K562 (cell line): ENCODE results near the gene PFKL. TPM values are rescaled to one million over a fixed set of nuclear protein-coding genes. Genes with fewer than 3 reads are reported as not detected.

ENCODE experiments used
- CHD4 ChIP-seq: fragments of 200-600 bp; sonication (generic); IDR thresholded peaks from 3 replicates; pipeline ENCODE4 v1.6.1; 2012; ENCODE audit warnings: low read depth, mild to moderate bottlenecking, mixed read lengths, low read length, inconsistent platforms; ENCODE audit not compliant: insufficient read depth, insufficient replicate concordance, poor library complexity, severe bottlenecking
- DDX20 ChIP-seq: fragments of 450-650 bp; IDR thresholded peaks from 2 replicates; pipeline ENCODE4 v1.6.1; 2016; ENCODE audit warnings: missing genetic modification characterization, low read depth, mild to moderate bottlenecking, missing compliant biosample characterization, moderate library complexity
- EP300 ChIP-seq: IDR thresholded peaks from 2 replicates; pipeline ENCODE4 v1.6.1; 2012; ENCODE audit warnings: low read length, improper control_type of control experiment
- POLR2B ChIP-seq: fragments of 450-650 bp; IDR thresholded peaks from 2 replicates; pipeline ENCODE4 v1.6.1; 2018; ENCODE audit warnings: low read depth; ENCODE audit not compliant: partially characterized antibody
- TEAD2 ChIP-seq: fragments of 450-650 bp; IDR thresholded peaks from 2 replicates; pipeline ENCODE4 v1.6.1; 2016; ENCODE audit warnings: missing genetic modification characterization, control low read depth, missing compliant biosample characterization
- YBX1 ChIP-seq: fragments of 450-650 bp; IDR thresholded peaks from 2 replicates; pipeline ENCODE4 v1.7.1; 2016; ENCODE audit warnings: mild to moderate bottlenecking
- ZNF133 ChIP-seq: fragments of 250-450 bp; sonication (Bioruptor Pico); IDR thresholded peaks from 2 replicates; pipeline ENCODE4 v1.4.0; 2020; ENCODE audit warnings: mild to moderate bottlenecking
- ZNF212 ChIP-seq: fragments of 450-650 bp; formaldehyde crosslinking; IDR thresholded peaks from 2 replicates; pipeline ENCODE4 v1.4.0; 2020; ENCODE audit warnings: mild to moderate bottlenecking
- ZNF76 ChIP-seq: fragments of 250-450 bp; sonication (Bioruptor Pico); IDR thresholded peaks from 2 replicates; pipeline ENCODE4 v1.4.0; 2020; ENCODE audit warnings: mild to moderate bottlenecking, moderate library complexity, borderline replicate concordance
- ZSCAN32 ChIP-seq: fragments of 450-650 bp; formaldehyde crosslinking; IDR thresholded peaks from 2 replicates; pipeline ENCODE4 v1.4.0; 2020; ENCODE audit warnings: mild to moderate bottlenecking, moderate library complexity
- polyA plus RNA-seq, 8 experiments: library from polyadenylated mRNA; depleted of rRNA in 4 of 8; stranded (reverse) in 5 of 8; unstranded in 3 of 8; fragments of >200 nt; fragmentation: Nextera tagmentation in 2 of 8; fragmentation: Illumina TruSeq in 1 of 8; extraction: Ambion mirVana in 2 of 8; extraction: Trizol in 1 of 8; gene quantifications; 2 replicates each; pipeline versions ENCODE4 v1.2.1 to v1.2.3, GENCODE V29; 2011 to 2014; ENCODE audit warnings: inconsistent platforms in 1 of 8, missing spikeins in 1 of 8
- total RNA-seq, 7 experiments: library from RNA; depleted of rRNA in 6 of 7; stranded (reverse); fragments of >200 nt in 6 of 7; fragmentation: Illumina TruSeq in 2 of 7; extraction: Trizol in 2 of 7; gene quantifications; 2 replicates each; pipeline versions ENCODE4 v1.2.1 to v1.2.3, GENCODE V29; 2011 to 2021; ENCODE audit warnings: low replicate concordance in 1 of 7
- TF ChIP-seq, protein P1 (sequence below), 2 experiments: fragments of 450-650 bp; IDR thresholded peaks; 2 replicates each; pipeline ENCODE4 v1.6.1; 2016; ENCODE audit warnings: mild to moderate bottlenecking in 2 of 2, borderline replicate concordance in 1 of 2, low read depth in 1 of 2, moderate library complexity in 1 of 2
- TF ChIP-seq, protein P2 (sequence below): fragments of 250-450 bp; sonication (Bioruptor Pico); IDR thresholded peaks from 2 replicates; pipeline ENCODE4 v1.5.0; 2021; ENCODE audit warnings: mild to moderate bottlenecking, borderline replicate concordance

The PFKL gene
- total and polyA plus RNA-seq, 9 of the 15 experiments (the other 6 are each of a cell fraction or from before 2014, with no cell fraction given) = 1.1 to 124 (median 45.6) TPM

DNA sequence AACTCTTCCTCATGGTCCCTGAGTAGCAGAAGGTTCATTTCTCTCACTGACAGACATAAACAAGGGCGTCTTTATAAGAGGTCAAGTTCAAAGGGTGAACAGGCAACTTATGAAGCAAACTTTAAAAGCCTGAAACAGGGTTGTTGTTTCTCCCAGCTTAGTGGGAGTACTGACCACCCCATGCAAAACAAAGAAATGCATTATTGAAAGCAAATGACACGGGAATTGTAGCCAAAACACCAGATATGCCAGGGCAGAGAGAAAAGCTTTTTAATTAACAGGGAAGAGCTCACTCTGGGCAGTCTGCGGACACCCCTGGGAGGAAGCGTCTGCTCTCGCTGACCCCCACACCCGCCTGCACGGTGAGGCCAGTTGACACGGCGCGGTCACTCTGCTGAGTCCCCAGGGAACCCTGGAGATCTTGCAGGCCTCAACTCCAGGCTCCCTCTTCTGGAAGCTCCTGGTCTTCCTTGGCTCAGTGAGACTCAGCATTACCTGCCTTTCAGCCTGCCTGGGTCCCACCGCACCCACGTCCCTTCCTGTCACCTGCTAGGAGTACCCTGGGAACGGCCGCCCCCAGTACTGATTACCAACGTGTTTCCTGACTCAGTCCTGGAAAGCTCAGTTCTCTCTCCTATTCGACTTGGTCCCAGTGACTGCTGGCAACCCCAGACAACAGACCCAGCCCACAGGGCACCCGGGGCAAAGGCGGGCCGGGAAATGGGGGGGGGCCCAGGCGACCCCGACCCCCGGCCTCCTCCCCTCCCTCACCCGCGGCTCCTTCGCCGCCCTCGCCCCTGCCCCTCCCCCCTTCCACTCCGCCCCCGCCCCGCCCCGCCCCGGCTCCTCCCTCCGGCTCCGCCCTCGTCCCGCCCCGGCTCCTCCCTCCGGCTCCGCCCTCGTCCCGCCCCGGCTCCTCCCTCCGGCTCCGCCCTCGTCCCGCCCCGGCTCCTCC is 38.4 kb downstream of the PFKL start (continued):
- TF ChIP-seq, protein P1, sequence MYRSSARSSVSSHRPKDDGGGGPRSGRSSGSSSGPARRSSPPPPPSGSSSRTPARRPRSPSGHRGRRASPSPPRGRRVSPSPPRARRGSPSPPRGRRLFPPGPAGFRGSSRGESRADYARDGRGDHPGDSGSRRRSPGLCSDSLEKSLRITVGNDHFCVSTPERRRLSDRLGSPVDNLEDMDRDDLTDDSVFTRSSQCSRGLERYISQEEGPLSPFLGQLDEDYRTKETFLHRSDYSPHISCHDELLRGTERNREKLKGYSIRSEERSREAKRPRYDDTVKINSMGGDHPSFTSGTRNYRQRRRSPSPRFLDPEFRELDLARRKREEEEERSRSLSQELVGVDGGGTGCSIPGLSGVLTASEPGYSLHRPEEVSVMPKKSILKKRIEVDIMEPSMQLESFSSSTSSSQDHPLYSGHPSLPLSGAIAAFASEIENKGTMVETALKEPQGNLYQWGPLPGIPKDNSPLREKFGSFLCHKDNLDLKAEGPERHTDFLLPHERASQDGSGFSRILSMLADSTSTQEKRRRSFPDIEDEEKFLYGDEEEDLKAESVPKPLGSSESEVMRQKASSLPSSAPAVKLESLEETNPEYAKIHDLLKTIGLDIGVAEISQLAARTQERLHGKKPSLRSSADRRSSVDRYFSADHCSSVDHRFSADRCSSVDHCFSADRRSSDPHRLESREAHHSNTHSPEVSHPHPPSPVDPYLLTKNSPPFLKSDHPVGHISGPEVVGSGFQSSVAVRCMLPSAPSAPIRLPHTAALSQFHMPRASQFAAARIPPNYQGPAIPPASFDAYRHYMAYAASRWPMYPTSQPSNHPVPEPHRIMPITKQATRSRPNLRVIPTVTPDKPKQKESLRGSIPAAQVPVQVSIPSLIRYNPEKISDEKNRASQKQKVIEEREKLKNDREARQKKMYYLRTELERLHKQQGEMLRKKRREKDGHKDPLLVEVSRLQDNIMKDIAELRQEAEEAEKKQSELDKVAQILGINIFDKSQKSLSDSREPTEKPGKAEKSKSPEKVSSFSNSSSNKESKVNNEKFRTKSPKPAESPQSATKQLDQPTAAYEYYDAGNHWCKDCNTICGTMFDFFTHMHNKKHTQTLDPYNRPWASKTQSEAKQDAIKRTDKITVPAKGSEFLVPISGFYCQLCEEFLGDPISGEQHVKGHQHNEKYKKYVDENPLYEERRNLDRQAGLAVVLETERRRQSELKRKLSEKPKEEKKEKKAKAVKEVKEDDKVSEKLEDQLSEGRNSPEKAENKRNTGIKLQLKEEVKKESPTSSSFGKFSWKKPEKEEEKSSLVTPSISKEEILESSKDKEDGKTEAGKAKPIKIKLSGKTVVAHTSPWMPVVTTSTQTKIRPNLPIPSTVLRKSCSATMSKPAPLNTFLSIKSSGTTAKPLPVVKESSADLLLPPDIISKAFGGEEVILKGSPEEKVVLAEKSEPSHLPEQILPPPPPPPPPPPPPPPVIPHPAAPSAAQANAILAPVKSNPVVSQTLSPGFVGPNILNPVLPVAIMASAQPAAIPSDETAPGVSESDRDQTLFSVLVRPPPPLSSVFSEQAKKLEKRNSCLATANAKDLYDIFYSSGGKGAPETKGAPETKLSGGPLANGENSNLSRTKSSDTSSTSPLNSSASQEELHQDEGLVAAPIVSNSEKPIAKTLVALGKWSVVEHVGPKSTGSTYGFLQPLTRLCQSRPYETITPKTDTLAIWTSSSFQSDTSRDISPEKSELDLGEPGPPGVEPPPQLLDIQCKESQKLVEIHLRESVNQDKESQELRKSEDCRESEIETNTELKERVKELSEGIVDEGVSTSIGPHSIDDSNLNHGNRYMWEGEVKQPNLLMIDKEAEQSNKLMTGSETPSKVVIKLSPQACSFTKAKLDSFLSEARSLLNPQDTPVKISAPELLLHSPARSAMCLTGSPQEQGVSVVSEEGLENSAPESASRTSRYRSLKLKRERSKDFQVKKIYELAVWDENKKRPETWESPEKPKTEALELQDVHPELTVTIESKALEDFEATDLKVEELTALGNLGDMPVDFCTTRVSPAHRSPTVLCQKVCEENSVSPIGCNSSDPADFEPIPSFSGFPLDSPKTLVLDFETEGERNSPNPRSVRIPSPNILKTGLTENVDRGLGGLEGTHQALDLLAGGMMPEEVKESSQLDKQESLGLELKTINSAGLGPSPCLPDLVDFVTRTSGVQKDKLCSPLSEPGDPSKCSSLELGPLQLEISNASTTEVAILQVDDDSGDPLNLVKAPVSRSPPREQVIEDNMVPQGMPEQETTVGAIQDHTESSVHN (IDR thresholded peaks at IDR 0.05; ENCODE audit: borderline replicate concordance in 1 of 2, low read depth in 1 of 2) = no peak
- TF ChIP-seq ZNF133 (CRISPR knock-in tag) = no peak
- TF ChIP-seq POLR2B = no peak
- no peak for TF ChIP-seq TEAD2 (tag)
- TF ChIP-seq ZSCAN32 = peak; percentile 63; the same call in 1 of the 2 replicates
- no peak for TF ChIP-seq EP300
- no peak for TF ChIP-seq DDX20 (tag)
- no peak for TF ChIP-seq YBX1
- TF ChIP-seq, protein P2, sequence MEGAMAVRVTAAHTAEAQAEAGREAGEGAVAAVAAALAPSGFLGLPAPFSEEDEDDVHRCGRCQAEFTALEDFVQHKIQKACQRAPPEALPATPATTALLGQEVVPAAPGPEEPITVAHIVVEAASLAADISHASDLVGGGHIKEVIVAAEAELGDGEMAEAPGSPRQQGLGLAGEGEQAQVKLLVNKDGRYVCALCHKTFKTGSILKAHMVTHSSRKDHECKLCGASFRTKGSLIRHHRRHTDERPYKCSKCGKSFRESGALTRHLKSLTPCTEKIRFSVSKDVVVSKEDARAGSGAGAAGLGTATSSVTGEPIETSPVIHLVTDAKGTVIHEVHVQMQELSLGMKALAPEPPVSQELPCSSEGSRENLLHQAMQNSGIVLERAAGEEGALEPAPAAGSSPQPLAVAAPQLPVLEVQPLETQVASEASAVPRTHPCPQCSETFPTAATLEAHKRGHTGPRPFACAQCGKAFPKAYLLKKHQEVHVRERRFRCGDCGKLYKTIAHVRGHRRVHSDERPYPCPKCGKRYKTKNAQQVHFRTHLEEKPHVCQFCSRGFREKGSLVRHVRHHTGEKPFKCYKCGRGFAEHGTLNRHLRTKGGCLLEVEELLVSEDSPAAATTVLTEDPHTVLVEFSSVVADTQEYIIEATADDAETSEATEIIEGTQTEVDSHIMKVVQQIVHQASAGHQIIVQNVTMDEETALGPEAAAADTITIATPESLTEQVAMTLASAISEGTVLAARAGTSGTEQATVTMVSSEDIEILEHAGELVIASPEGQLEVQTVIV = no peak
- TF ChIP-seq CHD4 = no peak
- TF ChIP-seq ZNF76 = 0 out of 2 replicates have a peak, but pooled peaks have one; percentile 15
- TF ChIP-seq ZNF212 = 0 out of 2 replicates have a peak, but pooled peaks have one; percentile 21
